HG02973 (cell line): ENCODE measurements around the gene AP4B1.
A peak's percentile ranks its signal among the peaks of the same experiment; 100 is the strongest.

Experiments
- ATAC-seq: cut with Tn5 transposase; IDR thresholded peaks from one replicate; pipeline ENCODE4 v1.9.1; 2021; ENCODE audit warnings: moderate library complexity; ENCODE audit not compliant: unreplicated experiment

The AP4B1 gene

DNA sequence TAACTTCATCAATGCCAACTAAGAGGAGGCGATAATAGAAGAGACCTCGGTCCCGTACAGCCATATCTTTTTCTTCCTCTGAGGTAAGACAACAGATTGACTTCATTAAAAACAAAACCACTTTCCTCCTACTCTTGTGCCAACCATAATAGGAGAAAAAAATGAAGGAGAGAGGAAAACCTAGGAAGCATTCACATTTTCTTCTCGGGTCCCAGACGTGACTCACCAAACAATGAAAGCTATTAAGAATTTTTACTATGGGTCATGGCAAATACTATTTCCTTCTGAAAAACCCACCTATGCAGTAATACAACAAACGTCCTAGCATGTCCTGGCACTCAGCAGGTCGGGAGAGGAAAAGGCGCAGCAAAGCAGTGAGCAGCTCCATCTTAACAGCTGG, 8.6 kb downstream of the AP4B1 start:
- no peak for ATAC-seq

- ATAC-seq = no peak
Observed at GRCh38 chr1:113895098-113895497, 9.5 kb downstream of the AP4B1 start.

- ATAC-seq = no peak
Observed at GRCh38 chr1:113893267-113893666, 11.3 kb downstream of the AP4B1 start.

DNA sequence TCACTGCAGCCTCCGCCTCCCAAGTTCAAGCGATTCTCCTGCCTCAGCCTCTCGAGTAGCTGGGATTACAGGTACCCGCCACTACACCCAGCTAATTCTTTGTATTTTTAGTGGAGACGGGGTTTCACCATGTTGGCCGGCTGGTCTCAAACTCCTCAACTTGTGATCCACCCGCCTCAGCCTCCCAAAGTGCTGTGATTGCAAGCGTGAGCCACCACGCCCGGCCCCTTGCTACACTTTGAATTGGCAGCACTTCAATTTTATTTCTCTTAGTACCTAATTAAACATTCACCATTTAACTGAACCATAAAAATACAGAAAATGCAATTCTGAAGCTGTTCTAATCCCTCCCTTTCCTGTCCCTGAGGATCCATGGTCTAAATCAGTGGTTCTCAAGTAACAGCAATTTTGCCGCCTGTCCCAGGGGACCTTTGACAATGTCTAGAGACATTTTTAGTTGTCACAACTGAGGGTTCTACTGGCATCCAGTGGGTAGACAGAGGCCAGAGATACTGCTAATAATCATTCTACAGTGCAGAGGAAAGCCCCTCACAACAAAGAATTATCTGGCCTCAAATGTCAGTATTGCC, 12.9 kb downstream of the AP4B1 start:
- ATAC-seq = no peak

- no peak for ATAC-seq
Observed at GRCh38 chr1:113890816-113891215, 13.8 kb downstream of the AP4B1 start.

DNA sequence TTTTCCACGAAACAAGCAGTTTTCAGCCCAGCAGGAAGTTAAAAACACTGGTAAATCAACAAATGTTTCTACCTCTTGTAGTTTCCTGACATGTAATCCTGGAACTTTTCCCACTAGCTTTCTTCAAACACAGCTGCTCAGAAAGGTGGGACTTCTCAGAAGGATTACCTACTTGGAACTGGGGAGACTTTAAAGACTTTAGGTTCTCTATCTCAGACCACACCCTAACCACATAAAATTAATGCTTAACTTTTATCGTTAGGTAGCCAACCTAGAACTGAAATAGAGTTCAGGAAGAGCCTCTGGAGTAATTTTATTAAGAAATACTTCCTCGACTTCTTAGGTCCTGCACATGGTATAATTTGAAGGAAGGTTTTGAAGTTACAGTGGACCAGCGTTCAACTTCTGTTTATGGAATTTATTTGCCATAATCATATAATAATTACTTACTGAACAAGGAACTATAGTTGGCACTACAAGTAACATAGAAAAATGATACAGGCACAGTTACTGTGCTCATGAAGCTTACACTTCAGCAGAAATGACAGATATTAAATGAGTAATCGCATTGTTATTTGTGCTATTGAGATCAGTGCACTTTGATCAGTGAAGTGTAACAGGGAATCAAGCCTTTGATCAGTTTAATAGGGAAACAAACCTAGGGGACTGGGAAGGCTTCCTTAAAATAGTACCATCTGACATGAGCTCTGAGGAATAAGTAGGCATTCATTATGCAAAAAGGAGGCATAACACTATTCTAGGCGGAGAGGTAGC, 17.0 kb downstream of the AP4B1 start, which contains the start of gene BCL2L15:
Gene BCL2L15 (minus strand): TSS at position 180 of the 774 bp plus-strand sequence. CDS start 206 bp downstream, outside the sequence.
- no peak for ATAC-seq

DNA sequence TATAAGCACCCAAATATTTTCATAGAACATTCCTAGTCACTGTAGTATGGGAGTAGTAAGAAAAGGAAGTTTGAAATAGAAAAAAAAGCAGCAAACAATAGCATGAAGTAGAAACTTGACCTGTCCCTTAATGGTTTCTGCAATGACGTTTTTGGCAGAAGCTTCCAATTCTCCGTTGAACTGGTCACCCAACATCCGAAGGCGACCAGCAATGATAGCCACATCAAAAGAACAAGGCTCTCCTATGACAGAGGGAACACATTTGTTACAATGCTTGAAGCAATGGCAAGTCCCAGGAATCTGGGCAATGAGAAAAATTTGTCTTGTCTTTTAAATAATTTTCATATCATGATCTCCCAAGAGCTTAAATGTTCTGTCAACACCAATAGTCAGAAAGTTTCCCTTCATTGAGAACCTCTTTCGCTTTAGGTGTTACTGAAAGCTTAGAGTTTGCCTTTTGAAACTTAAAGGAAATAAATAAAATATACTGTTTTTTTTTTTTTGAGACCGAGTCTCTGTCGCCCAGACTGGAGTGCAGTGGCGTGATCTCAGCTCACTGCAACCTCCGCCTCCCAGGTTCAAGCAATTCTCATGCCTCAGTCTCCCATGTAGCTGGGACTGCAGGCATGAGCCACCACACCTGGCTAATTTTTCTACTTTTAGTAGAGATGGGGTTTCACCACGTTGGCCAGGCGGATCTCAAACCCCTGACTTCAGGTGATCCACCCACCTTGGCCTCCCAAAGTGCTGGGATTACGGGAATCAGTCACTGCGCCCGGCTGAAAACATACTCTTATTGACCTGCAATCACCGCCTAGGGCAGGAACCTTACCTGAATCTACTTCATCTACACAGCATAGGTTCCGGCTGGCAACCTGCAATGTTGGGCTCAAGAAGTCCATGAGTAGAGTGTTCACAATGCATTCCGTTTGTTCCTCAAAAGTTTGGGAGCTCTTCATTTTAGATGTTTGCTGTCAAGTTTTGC, 17.9 kb downstream of the AP4B1 start:
- no peak for ATAC-seq

- no peak for ATAC-seq
Observed at GRCh38 chr1:113881661-113882060, 22.9 kb downstream of the AP4B1 start.

GRCh38 chr1:113879739-113880038, 24.9 kb downstream of the AP4B1 start:
- no peak for ATAC-seq

- ATAC-seq = no peak
Observed at GRCh38 chr1:113876176-113876575, 28.4 kb downstream of the AP4B1 start.

- peak; percentile 29 for ATAC-seq
Observed at GRCh38 chr1:113875714-113876113, 28.9 kb downstream of the AP4B1 start.

DNA sequence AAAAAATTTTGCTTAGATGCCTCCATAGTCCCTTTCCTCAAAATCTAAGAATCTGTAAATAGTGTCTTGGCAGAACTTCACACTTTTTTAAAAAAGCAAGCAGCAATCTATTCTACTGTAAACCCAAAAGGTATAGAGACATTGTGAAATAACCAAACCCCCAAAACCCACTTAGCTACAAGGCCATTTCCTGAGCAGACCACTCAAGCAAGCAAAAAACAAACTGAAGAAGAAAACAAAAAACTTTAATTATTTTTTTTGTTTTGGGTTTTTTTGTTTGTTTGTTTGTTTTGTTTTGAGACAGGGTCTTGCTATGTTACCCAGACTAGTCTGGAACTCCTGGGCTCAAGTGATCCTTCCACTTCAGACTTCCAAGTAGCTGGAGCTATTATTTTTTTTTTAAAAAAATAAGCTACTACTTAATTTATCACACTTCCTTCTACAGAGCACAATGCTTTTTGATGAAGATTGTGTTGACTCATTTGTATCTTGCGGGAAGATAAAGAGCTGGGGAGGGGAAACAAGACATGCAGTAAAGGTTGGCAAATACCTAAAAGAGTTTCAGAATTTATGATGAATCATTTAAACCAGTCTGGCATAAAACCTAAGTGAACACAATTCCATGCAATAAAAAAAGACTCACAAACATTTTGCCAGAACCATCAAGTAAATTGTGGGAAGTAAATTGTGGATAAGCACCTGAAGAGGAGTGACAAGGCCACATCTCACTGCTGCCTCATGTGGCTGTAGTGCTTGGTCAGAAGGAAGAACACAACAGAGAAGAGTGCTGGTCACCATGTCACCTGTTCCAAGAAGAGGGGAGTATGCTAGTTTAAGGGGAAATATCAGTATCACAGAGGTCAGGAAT, 30.4 kb downstream of the AP4B1 start:
- no peak for ATAC-seq

DNA sequence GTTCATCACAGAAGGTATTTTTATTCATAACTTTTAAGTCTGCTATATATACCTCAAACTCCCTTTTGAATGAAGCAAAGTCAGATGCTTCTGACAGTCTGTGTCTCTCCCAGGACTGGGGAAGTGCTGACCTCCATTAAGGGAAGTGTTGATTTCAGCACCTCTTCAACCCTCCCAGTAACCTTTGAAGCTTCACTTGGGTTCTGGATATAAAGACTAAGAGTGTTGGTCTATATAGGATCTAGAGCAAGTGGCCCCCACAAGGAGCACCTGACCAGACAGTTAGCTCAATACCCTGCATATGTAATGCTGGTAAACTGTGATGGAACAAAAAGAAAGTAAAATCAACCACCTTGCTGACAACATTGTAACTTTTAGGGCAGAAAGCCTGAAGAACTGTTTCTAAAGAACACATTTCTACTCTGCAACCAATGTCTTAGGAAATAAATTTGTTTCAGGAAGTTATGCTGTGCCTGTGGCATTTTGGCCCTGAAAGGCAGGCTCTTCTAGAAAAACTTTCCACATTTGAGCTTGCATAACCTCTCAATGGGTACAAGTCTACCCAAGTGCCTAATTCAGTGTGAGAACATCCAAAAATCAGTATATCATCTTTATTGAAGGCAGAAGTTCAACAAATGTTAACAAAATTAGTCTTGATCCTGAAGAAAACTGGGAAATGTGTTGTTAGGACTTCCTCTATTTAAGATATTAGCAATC, 32.2 kb downstream of the AP4B1 start:
- ATAC-seq = no peak

DNA sequence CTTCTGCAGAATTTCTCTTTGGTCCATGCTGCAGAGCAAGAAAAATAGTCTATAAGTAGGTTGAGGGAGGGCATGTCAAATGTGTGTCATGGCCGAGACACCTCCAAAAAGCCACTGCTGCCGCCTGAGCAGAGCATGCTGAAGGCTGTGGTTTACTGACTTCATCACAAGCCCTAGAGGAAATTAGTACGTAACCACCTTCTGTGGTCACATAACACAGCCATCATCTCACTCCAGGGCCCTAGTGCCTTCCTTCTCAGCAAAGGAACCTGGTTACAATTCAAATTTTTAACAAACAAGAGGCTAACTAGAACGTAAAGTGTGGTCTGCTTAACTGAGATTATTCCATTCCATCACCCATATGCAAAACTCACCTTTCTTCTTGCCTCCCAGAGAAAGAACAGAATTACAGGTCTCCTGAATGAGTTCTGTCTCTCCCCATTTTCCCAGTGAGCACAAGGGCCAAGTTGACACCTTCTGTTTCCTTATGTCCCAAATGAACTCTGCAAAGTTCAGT, 32.9 kb downstream of the AP4B1 start, which contains the start of gene PTPN22:
Gene PTPN22 (minus strand): TSS at position 116 of the 517 bp plus-strand sequence.
- peak; percentile 92 for ATAC-seq

DNA sequence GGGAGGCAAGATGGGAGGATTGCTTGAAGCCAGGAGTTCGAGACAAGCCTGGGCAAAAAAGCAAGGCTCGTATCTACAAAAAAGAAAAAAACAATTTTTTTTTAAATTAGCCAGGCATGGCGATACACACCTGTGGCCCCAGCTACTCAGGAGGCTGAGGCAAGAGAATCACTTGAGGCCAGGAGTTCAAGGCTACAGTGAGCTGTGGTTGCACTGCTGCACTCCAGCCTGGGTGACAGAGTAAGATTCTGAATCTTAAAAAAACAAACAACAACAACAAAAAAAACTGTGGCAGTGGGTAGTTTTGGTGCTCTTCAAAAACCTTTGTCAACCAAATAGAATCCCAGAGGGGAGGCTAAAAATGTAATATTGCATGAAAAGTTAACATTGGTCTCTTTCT, 33.8 kb downstream of the AP4B1 start:
- ATAC-seq = no peak

- ATAC-seq = no peak
Observed at GRCh38 chr1:113868387-113869083, 36.1 kb downstream of the AP4B1 start.

GRCh38 chr1:113861641-113862040, 43.0 kb downstream of the AP4B1 start:
- ATAC-seq = no peak

- no peak for ATAC-seq
Observed at GRCh38 chr1:113860891-113861290, 43.7 kb downstream of the AP4B1 start.
